ENCODE measurements around the gene KCTD18. TPM values are rescaled to one million over a fixed set of nuclear protein-coding genes. Genes with fewer than 3 reads are reported as not detected.

The KCTD18 gene
- polyA plus RNA-seq, 1 of the 3 experiments (the other 2 are of a cell fraction), result 8.0 TPM

- Histone ChIP-seq H3K79me2 (ENCODE audit: insufficient read depth) (no peaks in the 10 kb centered on the region), H3K9ac (no peak overlapping the region), H2AFZ (ENCODE audit: low read depth) (no peak overlapping the region), H3K9me2 (no peaks in the 10 kb centered on the region), H3F3A (replicated peaks; ENCODE audit: insufficient read depth) (peaks cover 19% of the 10 kb centered on the region), H3K9me3 (no peaks in the 10 kb centered on the region), H3K27me3 (ENCODE audit: insufficient read depth) (no peaks in the 10 kb centered on the region), H3K4me1 (ENCODE audit: control insufficient read depth in 1 of 2, insufficient read depth in 2 of 2, low read depth in 1 of 2, low read length in 1 of 2) (peaks cover 0 to 13% of the 10 kb centered on the region in 2 experiments; a peak in 3 of 4 replicates), H3K36me3 (replicated peaks in 1 of 2; ENCODE audit: control insufficient read depth in 1 of 2, insufficient read depth in 2 of 2, low read length in 1 of 2) (peaks cover 37 to 43% of the 10 kb centered on the region in 2 experiments), H3K27ac (ENCODE audit: low read depth in 2 of 2, low read length in 1 of 2) (no peak overlapping the region), H3K4me2 (no peak overlapping the region), H3K4me3 (ENCODE audit: low read depth in 2 of 2, low read length in 1 of 2) (no peak overlapping the region), H4K20me1 (ENCODE audit: insufficient read depth) (no peaks in the 10 kb centered on the region)
- ChIA-PET POLR2A (no interaction called here), CTCF (interaction anchor here (1.0 to 2.7 kb wide), 6 partner anchors 50 to 502 kb away, joined by 3 to 12 read pairs (median 4); partner anchors contain the start of gene SGO2)
- 91% methylated on average over 4 of the region's 4 CpGs for WGBS (ENCODE audit: low lambda C conversion rate)
- TF ChIP-seq FOXJ3 (CRISPR knock-in tag; IDR thresholded peaks at IDR 0.05) (no peak), USF2 (IDR thresholded peaks at IDR 0.05; ENCODE audit: borderline replicate concordance, low read depth, low read length) (no peak), POLR2AphosphoS5 (IDR thresholded peaks at IDR 0.05; ENCODE audit: low read depth, low read length) (no peak), EP300 (IDR thresholded peaks at IDR 0.05; ENCODE audit: borderline replicate concordance in 1 of 2, low read depth in 1 of 2, low read length in 1 of 2) (no peak), MAX (IDR thresholded peaks at IDR 0.05; ENCODE audit: low read depth) (no peak), TEAD4 (IDR thresholded peaks at IDR 0.05; ENCODE audit: borderline replicate concordance, insufficient read depth) (no peak), SIN3A (IDR thresholded peaks at IDR 0.05; ENCODE audit: borderline replicate concordance, low read depth, low read length) (no peak)
- DNase-seq, result no peak
Measured at GRCh38 chr2:200475795-200476194, 34.1 kb downstream of the KCTD18 start.

- Histone ChIP-seq H3K9me2 (no peaks in the 10 kb centered on the region), H3K79me2 (ENCODE audit: insufficient read depth) (no peaks in the 10 kb centered on the region), H3K4me1 (ENCODE audit: control insufficient read depth in 1 of 2, insufficient read depth in 2 of 2, low read depth in 1 of 2, low read length in 1 of 2) (peaks cover 0 to 6% of the 10 kb centered on the region in 2 experiments; a peak in 1 of 4 replicates), H3K4me2 (no peak overlapping the region), H3K27me3 (ENCODE audit: insufficient read depth) (no peaks in the 10 kb centered on the region), H3K9ac (no peak overlapping the region), H3K27ac (ENCODE audit: low read depth in 2 of 2, low read length in 1 of 2) (no peak overlapping the region), H4K20me1 (ENCODE audit: insufficient read depth) (no peaks in the 10 kb centered on the region), H3K9me3 (no peaks in the 10 kb centered on the region), H3F3A (replicated peaks; ENCODE audit: insufficient read depth) (no peaks in the 10 kb centered on the region), H3K36me3 (replicated peaks in 1 of 2; ENCODE audit: control insufficient read depth in 1 of 2, insufficient read depth in 2 of 2, low read length in 1 of 2) (peaks cover 35 to 52% of the 10 kb centered on the region in 2 experiments), H2AFZ (ENCODE audit: low read depth) (no peak overlapping the region), H3K4me3 (ENCODE audit: low read depth in 2 of 2, low read length in 1 of 2) (no peak overlapping the region)
- ChIA-PET POLR2A (no interaction called here), CTCF (interaction anchor here (1.0 to 8.0 kb wide), 7 partner anchors 10 to 498 kb away, joined by 3 to 111 read pairs (median 37); partner anchors contain the start of gene KCTD18)
- no peak for DNase-seq
- TF ChIP-seq ELF1 (IDR thresholded peaks at IDR 0.05), result no peak
- no peak for TF ChIP-seq TEAD4 (IDR thresholded peaks at IDR 0.05; ENCODE audit: borderline replicate concordance, insufficient read depth)
- no peak for TF ChIP-seq POLR2AphosphoS5 (IDR thresholded peaks at IDR 0.05; ENCODE audit: low read depth, low read length)
- no peak for TF ChIP-seq EZH2phosphoT487 (IDR thresholded peaks at IDR 0.05; ENCODE audit: borderline replicate concordance, low read depth)
- TF ChIP-seq RAD21 (IDR thresholded peaks at IDR 0.05; ENCODE audit: low read length), result no peak
- no peak for TF ChIP-seq SIN3A (IDR thresholded peaks at IDR 0.05; ENCODE audit: borderline replicate concordance, low read depth, low read length)
- TF ChIP-seq JUND (IDR thresholded peaks at IDR 0.05), result no peak
- TF ChIP-seq IRF3 (IDR thresholded peaks at IDR 0.05; ENCODE audit: low read depth, low read length), result no peak
- no peak for TF ChIP-seq SMC3 (IDR thresholded peaks at IDR 0.05; ENCODE audit: low read depth, low read length)
- TF ChIP-seq GATA2 (CRISPR knock-in tag; IDR thresholded peaks at IDR 0.05), result no peak
- no peak for TF ChIP-seq EP300 (IDR thresholded peaks at IDR 0.05; ENCODE audit: borderline replicate concordance in 1 of 2, low read depth in 1 of 2, low read length in 1 of 2)
- no peak for TF ChIP-seq PBX3 (IDR thresholded peaks at IDR 0.05)
- no peak for TF ChIP-seq YY1 (IDR thresholded peaks at IDR 0.05; ENCODE audit: low read depth)
- TF ChIP-seq RXRA (IDR thresholded peaks at IDR 0.05; ENCODE audit: borderline replicate concordance, low read depth), result no peak
- no peak for TF ChIP-seq TAF1 (IDR thresholded peaks at IDR 0.05; ENCODE audit: borderline replicate concordance, low read depth, low read length)
- TF ChIP-seq TCF12 (IDR thresholded peaks at IDR 0.05), result no peak
- no peak for TF ChIP-seq NFIC (IDR thresholded peaks at IDR 0.05; ENCODE audit: borderline replicate concordance)
- no peak for TF ChIP-seq FOXM1 (IDR thresholded peaks at IDR 0.05; ENCODE audit: low read depth)
- no peak for TF ChIP-seq FOSL2 (IDR thresholded peaks at IDR 0.05; ENCODE audit: borderline replicate concordance, low read depth)
- WGBS (ENCODE audit: low lambda C conversion rate), result over 99% methylated on average over 13 of the region's 14 CpGs
Measured at GRCh38 chr2:200472853-200473464, 36.9 kb downstream of the KCTD18 start.

Data from SK-N-SH (cell line).